ENCODE results near the gene QKI. TPM values are rescaled to one million over a fixed set of nuclear protein-coding genes. Genes with fewer than 3 reads are reported as not detected.

QKI gene
- total RNA-seq, 2 donors from 2014 or later = 63.0 to 316 TPM

DNA sequence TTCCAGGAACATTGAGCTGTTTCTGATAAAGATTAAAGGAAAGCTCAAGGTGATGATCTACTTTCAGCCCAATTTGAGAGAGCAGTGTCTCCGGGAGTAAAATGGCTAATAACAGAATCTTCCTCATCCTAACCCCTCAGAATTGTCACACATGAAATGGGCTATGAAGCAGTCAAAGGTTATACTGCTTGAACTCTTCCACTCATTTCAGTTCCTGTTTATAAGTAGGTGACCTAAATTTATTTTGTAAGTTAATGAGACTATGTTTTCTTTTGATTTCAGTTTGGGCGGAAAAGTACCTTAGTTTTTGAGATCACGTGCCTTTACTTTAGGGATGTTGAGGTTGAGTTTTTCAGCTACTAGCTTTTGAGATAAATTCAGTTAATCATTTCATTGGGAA is 47.2 kb downstream of the QKI start:
- Histone ChIP-seq H3K4me3 (no peak overlapping the region), H3K36me3 (no peaks in the 10 kb centered on the region), H3K27me3 (replicated peaks; ENCODE audit: insufficient read depth) (no peaks in the 10 kb centered on the region), H3K27ac (no peak overlapping the region), H3K4me1 (replicated peaks) (no peaks in the 10 kb centered on the region), H3K9me3 (no peaks in the 10 kb centered on the region)
- TF ChIP-seq POLR2AphosphoS5 (IDR thresholded peaks at IDR 0.05) (no peak), POLR2A (IDR thresholded peaks at IDR 0.05) (no peak)
- TF ChIP-seq, protein P1, sequence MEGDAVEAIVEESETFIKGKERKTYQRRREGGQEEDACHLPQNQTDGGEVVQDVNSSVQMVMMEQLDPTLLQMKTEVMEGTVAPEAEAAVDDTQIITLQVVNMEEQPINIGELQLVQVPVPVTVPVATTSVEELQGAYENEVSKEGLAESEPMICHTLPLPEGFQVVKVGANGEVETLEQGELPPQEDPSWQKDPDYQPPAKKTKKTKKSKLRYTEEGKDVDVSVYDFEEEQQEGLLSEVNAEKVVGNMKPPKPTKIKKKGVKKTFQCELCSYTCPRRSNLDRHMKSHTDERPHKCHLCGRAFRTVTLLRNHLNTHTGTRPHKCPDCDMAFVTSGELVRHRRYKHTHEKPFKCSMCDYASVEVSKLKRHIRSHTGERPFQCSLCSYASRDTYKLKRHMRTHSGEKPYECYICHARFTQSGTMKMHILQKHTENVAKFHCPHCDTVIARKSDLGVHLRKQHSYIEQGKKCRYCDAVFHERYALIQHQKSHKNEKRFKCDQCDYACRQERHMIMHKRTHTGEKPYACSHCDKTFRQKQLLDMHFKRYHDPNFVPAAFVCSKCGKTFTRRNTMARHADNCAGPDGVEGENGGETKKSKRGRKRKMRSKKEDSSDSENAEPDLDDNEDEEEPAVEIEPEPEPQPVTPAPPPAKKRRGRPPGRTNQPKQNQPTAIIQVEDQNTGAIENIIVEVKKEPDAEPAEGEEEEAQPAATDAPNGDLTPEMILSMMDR (IDR thresholded peaks at IDR 0.05) = no peak
- 92% methylated on average over 3 of the region's 3 CpGs for WGBS
- no peak for DNase-seq (ENCODE audit: low spot score)
- intact Hi-C loops (cut with DNase I) = no loop called here

DNA sequence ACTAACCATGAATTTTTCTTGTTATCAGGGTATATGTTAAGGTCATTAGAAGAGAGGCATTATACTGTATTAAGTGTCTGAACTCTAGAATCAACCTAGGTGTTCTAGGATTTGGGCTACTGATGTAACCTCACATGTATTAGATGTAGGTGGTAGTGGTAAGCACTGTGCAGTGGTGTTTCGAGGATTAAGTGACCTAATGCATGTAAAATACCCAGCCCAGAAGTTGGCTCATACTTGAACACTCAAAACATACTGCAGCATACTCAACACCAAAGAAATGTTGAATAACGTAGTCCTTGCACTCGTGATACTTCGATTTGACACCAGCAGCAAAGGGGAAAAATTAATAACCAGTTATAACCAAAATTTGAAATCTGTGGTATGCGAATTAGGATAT is 48.7 kb downstream of the QKI start:
- Histone ChIP-seq H3K27me3 (replicated peaks; ENCODE audit: insufficient read depth) (no peaks in the 10 kb centered on the region), H3K9me3 (no peaks in the 10 kb centered on the region), H3K27ac (no peak overlapping the region), H3K36me3 (no peaks in the 10 kb centered on the region), H3K4me1 (replicated peaks) (no peaks in the 10 kb centered on the region), H3K4me3 (no peak overlapping the region)
- intact Hi-C loops (cut with DNase I) = no loop called here
- WGBS = 97% methylated on average over 5 of the region's 5 CpGs
- DNase-seq (ENCODE audit: low spot score) = no peak
- no peak for TF ChIP-seq POLR2AphosphoS5 (IDR thresholded peaks at IDR 0.05)
- TF ChIP-seq, protein P1 (IDR thresholded peaks at IDR 0.05) = no peak
- no peak for TF ChIP-seq POLR2A (IDR thresholded peaks at IDR 0.05)

DNA sequence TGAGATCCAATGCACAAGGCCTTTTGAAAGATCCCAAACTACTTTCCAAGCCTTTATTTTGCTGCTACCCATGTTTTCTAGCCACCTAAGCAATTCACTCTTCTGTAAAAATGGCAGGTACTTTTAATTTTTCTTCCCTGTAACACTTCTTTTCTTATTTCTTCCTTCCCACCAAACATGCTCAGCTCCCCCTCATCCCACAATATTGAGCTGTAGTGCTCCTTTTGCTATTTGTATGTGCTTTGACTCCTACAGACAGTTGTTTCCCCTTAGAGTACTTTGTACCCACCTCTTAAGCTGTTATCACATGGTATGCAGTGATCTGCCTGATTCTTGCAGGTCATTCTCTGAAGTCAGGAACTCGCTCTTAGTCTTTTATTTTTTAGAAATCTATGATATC is 49.3 kb downstream of the QKI start:
- no peak for DNase-seq (ENCODE audit: low spot score)
- no peaks in the 10 kb centered on the region for H3K9me3 ChIP-seq
- WGBS = 97% methylated on average over 1 of the region's 1 CpG
- H3K36me3 ChIP-seq = no peaks in the 10 kb centered on the region
- H3K27me3 ChIP-seq (replicated peaks; ENCODE audit: insufficient read depth) = no peaks in the 10 kb centered on the region
- no peak overlapping the region for H3K27ac ChIP-seq
- no peaks in the 10 kb centered on the region for H3K4me1 ChIP-seq (replicated peaks)
- no peak overlapping the region for H3K4me3 ChIP-seq
- intact Hi-C loops (cut with DNase I) = no loop called here
- TF ChIP-seq, protein P1 (IDR thresholded peaks at IDR 0.05) = no peak
- TF ChIP-seq POLR2A (IDR thresholded peaks at IDR 0.05) (no peak), POLR2AphosphoS5 (IDR thresholded peaks at IDR 0.05) (no peak)

- no peak for TF ChIP-seq POLR2A (IDR thresholded peaks at IDR 0.05)
- no peak for TF ChIP-seq POLR2AphosphoS5 (IDR thresholded peaks at IDR 0.05)
- TF ChIP-seq, protein P1 (IDR thresholded peaks at IDR 0.05) = no peak
These were observed 52.4 kb downstream of the QKI start for GRCh38 chr6:163466839-163467390.

GRCh38 chr6:163468738-163469137 is 54.2 kb downstream of the QKI start:
- no peaks in the 10 kb centered on the region for H3K9me3 ChIP-seq
- H3K4me3 ChIP-seq = no peak overlapping the region
- DNase-seq (ENCODE audit: low spot score) = no peak
- 55% methylated on average over 3 of the region's 3 CpGs for WGBS
- TF ChIP-seq POLR2A (IDR thresholded peaks at IDR 0.05) = no peak
- TF ChIP-seq POLR2AphosphoS5 (IDR thresholded peaks at IDR 0.05) = no peak
- TF ChIP-seq, protein P1 (IDR thresholded peaks at IDR 0.05) = no peak
- H3K4me1 ChIP-seq (replicated peaks) = no peaks in the 10 kb centered on the region
- intact Hi-C loops (cut with DNase I) = no loop called here
- H3K27me3 ChIP-seq (replicated peaks; ENCODE audit: insufficient read depth) = no peaks in the 10 kb centered on the region
- H3K36me3 ChIP-seq = no peaks in the 10 kb centered on the region
- no peak overlapping the region for H3K27ac ChIP-seq

More at GRCh38 chr6:163466839-163467390, 52.4 kb downstream of the QKI start:
- Histone ChIP-seq H3K9me3 (no peaks in the 10 kb centered on the region), H3K4me1 (replicated peaks) (no peaks in the 10 kb centered on the region), H3K36me3 (no peaks in the 10 kb centered on the region), H3K27ac (no peak overlapping the region), H3K27me3 (replicated peaks; ENCODE audit: insufficient read depth) (no peaks in the 10 kb centered on the region), H3K4me3 (no peak overlapping the region)
- no peak for DNase-seq (ENCODE audit: low spot score)
- 96% methylated on average over 3 of the region's 3 CpGs for WGBS
- intact Hi-C loops (cut with DNase I) = no loop called here

All from prostate gland (tissue), 2 donors.